Neural progenitor cell (in vitro differentiated cells): Measurements from ENCODE around the gene INKA2.

Experiments used
- EZH2 ChIP-seq: fragments of 200-600 bp; sonication (generic); IDR thresholded peaks from 2 replicates; pipeline ENCODE4 v1.6.1; 2017; ENCODE audit warnings: antibody characterized with exemption, mild to moderate bottlenecking, moderate library complexity
- EZH2phosphoT487 ChIP-seq: fragments of 200-600 bp; sonication (generic); IDR thresholded peaks from 2 replicates; pipeline ENCODE4 v1.6.1; 2017; ENCODE audit warnings: antibody characterized with exemption
- TF ChIP-seq, protein P1 (sequence below): fragments of 200-600 bp; sonication (generic); IDR thresholded peaks from 2 replicates; pipeline ENCODE4 v1.5.1; 2017; ENCODE audit warnings: antibody characterized with exemption, mild to moderate bottlenecking

DNA sequence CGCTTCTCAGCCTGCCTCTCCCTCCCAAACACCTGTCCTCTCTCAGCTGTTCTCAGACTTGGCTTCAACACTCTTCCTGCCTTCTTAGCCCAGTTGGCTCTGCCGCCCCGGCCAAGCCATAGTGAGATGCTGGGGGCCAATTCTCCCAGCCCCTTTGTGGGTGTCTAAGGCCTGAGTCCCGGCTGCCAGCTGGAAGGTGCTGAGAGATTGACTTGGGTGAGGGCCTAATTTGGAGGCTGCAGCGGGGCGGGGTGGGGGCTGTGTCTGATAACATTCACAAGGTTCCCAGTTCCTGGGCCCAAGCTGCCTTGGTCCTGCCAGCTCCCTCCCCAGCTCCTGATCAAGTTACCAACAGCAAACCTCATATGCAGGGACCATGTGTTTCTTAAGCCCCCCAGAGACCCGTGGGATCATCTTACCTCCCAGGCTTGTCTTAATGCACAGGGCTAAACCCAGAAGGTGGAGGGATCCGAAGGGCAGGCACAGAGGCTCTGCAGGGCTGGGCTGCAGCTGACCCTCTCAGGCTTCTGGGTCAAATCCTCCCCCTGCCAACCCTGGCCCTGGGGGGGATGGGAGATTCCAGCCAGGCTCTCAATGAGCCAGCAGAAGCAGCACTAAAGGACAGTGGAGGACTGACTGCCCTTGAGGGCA lies 9.8 kb downstream of the INKA2 start:
- TF ChIP-seq, protein P1, sequence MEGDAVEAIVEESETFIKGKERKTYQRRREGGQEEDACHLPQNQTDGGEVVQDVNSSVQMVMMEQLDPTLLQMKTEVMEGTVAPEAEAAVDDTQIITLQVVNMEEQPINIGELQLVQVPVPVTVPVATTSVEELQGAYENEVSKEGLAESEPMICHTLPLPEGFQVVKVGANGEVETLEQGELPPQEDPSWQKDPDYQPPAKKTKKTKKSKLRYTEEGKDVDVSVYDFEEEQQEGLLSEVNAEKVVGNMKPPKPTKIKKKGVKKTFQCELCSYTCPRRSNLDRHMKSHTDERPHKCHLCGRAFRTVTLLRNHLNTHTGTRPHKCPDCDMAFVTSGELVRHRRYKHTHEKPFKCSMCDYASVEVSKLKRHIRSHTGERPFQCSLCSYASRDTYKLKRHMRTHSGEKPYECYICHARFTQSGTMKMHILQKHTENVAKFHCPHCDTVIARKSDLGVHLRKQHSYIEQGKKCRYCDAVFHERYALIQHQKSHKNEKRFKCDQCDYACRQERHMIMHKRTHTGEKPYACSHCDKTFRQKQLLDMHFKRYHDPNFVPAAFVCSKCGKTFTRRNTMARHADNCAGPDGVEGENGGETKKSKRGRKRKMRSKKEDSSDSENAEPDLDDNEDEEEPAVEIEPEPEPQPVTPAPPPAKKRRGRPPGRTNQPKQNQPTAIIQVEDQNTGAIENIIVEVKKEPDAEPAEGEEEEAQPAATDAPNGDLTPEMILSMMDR, result no peak
- no peak for TF ChIP-seq EZH2
- no peak for TF ChIP-seq EZH2phosphoT487
